PC-9 (cell line): Measurements from ENCODE around the gene PGM2.

ENCODE experiments used
- EZH2 ChIP-seq: fragments of 200-600 bp; sonication (generic); IDR thresholded peaks from 2 replicates; pipeline ENCODE4 v1.8.0; 2017; ENCODE audit warnings: antibody characterized with exemption, low read depth
- TF ChIP-seq, protein P1 (sequence below): fragments of 200-600 bp; sonication (generic); conservative IDR thresholded peaks from 2 replicates; pipeline ENCODE4 v1.6.1; 2017; ENCODE audit warnings: mixed run types, antibody characterized with exemption, mild to moderate bottlenecking, moderate library complexity

DNA sequence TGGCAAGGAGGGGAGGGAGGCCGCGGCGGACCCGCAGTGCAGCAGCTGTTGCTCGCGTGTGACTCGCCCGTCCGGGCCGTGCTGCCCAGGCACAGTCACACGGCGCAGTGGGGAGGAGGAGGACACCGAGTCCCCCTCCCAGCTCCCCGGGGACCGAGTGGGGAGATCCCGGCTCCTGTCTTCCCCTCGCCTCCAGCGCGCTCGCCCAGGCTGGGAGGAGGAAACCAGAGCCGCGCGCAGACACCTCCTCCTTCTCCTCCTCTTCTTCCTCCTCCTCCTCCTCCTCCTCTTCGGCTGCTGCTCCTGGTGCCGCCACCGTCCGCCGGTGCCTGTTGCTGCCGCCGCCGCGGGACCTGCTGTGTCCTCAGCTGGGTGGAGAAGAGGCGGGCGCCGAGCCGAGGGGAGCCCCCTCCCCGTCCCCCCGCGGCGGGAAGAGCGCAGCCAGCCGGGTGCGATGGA is 64.3 kb downstream of the PGM2 start, which contains the start of gene TBC1D1:
- TF ChIP-seq, protein P1, sequence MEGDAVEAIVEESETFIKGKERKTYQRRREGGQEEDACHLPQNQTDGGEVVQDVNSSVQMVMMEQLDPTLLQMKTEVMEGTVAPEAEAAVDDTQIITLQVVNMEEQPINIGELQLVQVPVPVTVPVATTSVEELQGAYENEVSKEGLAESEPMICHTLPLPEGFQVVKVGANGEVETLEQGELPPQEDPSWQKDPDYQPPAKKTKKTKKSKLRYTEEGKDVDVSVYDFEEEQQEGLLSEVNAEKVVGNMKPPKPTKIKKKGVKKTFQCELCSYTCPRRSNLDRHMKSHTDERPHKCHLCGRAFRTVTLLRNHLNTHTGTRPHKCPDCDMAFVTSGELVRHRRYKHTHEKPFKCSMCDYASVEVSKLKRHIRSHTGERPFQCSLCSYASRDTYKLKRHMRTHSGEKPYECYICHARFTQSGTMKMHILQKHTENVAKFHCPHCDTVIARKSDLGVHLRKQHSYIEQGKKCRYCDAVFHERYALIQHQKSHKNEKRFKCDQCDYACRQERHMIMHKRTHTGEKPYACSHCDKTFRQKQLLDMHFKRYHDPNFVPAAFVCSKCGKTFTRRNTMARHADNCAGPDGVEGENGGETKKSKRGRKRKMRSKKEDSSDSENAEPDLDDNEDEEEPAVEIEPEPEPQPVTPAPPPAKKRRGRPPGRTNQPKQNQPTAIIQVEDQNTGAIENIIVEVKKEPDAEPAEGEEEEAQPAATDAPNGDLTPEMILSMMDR: no peak
- TF ChIP-seq EZH2: no peak
